Right lobe of liver (tissue), 4 donors: ENCODE results near the gene ATP13A3.

Source experiments
- POLR2A ChIP-seq: fragments of 450-650 bp; IDR thresholded peaks from one replicate; pipeline ENCODE4 v1.6.1; 2017; ENCODE audit warnings: antibody characterized with exemption, mild to moderate bottlenecking
- TF ChIP-seq, protein P1 (sequence below), 4 donors: fragments of 200-600 bp in 3 of 4; fragments of 450-650 bp in 1 of 4; IDR thresholded peaks; one replicate each; pipeline versions ENCODE4 v1.5.1 to v1.8.0; 2016 to 2022; ENCODE audit warnings: antibody characterized with exemption in 4 of 4, mild to moderate bottlenecking in 2 of 4
- donor health status: DM: no; HTN: no; CAD: no.
- donor health status: DM: no; HTN: no; CAD: no.
- donor health status: DM: no; HTN: yes; CAD: no.

DNA sequence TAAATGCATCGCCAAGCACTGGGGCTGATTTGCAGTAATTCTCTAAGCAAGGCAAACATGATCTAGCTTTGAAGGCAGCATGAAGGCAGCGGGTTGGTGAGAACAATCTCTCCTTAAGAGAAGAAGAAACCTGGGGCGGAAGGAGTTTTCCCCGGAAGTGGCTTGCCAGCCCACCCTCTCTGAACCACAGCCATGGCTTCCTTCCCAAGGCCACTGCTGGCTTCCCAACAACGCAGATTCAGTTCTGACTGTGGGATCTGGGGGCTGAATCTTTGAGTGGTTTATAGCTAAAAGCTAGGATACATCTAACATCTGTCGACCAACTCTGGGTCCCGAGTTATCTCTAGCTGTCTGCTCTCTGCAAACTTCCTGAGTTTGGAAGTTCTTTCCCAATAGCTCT lies 131.4 kb downstream of the ATP13A3 start:
- no peak for TF ChIP-seq POLR2A
- TF ChIP-seq, protein P1, sequence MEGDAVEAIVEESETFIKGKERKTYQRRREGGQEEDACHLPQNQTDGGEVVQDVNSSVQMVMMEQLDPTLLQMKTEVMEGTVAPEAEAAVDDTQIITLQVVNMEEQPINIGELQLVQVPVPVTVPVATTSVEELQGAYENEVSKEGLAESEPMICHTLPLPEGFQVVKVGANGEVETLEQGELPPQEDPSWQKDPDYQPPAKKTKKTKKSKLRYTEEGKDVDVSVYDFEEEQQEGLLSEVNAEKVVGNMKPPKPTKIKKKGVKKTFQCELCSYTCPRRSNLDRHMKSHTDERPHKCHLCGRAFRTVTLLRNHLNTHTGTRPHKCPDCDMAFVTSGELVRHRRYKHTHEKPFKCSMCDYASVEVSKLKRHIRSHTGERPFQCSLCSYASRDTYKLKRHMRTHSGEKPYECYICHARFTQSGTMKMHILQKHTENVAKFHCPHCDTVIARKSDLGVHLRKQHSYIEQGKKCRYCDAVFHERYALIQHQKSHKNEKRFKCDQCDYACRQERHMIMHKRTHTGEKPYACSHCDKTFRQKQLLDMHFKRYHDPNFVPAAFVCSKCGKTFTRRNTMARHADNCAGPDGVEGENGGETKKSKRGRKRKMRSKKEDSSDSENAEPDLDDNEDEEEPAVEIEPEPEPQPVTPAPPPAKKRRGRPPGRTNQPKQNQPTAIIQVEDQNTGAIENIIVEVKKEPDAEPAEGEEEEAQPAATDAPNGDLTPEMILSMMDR (IDR thresholded peaks at IDR 0.05), result no peak
